ENCODE measurements around the gene CREB3.

The CREB3 gene

DNA sequence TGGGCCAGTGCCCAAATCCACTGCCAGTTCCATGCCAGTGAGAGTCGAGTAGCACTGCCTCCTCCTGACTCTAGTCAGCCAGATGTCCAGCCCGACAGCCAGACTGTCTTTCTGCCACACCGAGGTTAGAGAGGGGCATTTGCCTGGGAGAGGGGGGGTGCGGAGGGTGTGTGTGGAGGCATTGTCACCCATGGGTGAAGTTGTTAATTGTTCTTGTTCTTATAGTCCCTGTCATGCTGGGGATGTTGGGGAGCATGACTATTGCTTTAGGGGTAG is 17.7 kb downstream of the CREB3 start:
- DNase-seq, result no peak

DNA sequence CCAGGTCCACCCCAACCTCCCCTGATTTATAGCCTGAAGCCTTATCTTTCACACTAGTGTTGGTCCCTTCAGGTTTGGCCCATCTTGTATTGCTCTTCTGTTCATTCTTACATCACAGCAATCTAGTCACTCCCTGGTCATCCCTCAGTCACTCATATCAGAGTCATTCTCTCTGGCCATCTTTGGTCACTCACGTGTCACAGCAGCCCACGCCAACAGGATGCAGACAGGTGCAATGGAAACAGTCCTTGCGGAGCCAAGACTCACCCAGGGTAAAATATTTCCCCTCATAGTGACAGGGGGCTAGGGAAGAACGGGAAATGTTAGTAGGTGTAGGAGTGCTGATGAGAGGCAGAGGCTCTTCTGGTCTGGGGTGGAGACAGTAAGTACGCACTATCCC is 21.0 kb downstream of the CREB3 start:
- no peak for DNase-seq

GRCh38 chr9:35754264-35754663 is 21.8 kb downstream of the CREB3 start, which contains the start of gene MSMP:
Gene MSMP (minus strand): TSS chr9:35754276. CDS start chr9:35754129, 147 bp downstream.
- no peak for DNase-seq

- DNase-seq, result no peak
These were observed 22.6 kb downstream of the CREB3 start for GRCh38 chr9:35755071-35755470.

- DNase-seq, result peak; percentile 61 to 82
These were observed 24.1 kb downstream of the CREB3 start for GRCh38 chr9:35756275-35757225.

- peak; percentile 50 to 73 for DNase-seq
These were observed 24.9 kb downstream of the CREB3 start for GRCh38 chr9:35757226-35757891.

- no peak for DNase-seq
These were observed 25.4 kb downstream of the CREB3 start for GRCh38 chr9:35757892-35758275.

GRCh38 chr9:35758475-35759050 is 26.1 kb downstream of the CREB3 start:
- DNase-seq, result no peak

- no peak for DNase-seq
These were observed 27.3 kb downstream of the CREB3 start for GRCh38 chr9:35759795-35760194.

DNA sequence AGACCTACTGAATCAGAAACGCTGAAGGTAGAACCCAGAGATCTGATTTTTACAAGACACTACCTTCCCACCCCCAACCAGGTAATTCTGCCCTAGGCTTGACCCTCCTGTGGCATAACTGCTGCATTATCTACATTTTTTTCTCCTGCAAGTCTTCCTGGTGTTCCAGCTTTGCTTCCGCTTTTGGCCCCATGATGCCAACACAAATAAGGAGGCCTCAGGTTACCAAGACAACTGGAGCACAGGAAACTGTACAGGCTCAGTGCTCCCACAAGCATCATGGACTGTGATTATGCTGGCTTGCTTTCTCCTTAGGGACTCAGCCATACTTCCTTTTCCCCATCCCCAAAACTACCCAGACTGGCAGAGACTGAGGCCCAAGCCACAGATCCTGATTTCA is 28.2 kb downstream of the CREB3 start:
- no peak for DNase-seq

GRCh38 chr9:35763181-35763580 is 30.7 kb downstream of the CREB3 start:
- no peak for DNase-seq

- DNase-seq, result no peak
These were observed 31.3 kb downstream of the CREB3 start for GRCh38 chr9:35763803-35764202.

- DNase-seq, result no peak
These were observed 34.5 kb downstream of the CREB3 start for GRCh38 chr9:35766997-35767396.

- no peak for DNase-seq
These were observed 35.0 kb downstream of the CREB3 start for GRCh38 chr9:35767458-35767857.

DNA sequence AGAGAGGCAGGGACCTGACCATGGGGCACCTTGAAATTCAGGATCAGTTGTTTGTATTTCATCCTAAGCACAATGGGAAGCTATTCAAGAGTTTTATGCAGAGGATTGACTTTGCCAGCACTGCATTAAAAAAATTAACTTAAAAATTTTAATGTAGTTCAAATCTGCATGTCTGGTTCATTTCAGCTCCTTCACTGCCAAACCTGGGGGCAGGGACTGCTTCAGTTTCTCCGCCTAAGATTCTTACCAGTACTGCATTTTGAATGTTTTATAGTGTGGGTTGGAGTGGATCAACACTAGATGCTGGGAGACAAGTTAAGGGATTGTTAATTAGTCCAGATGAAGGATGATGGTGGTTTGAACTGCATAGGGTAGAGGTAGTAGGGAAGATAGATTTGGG is 37.3 kb downstream of the CREB3 start:
- no peak for DNase-seq

- no peak for DNase-seq
These were observed 38.6 kb downstream of the CREB3 start for GRCh38 chr9:35771075-35771433.

GRCh38 chr9:35771534-35771933 is 39.1 kb downstream of the CREB3 start:
- no peak for DNase-seq

- no peak for DNase-seq
These were observed 39.5 kb downstream of the CREB3 start for GRCh38 chr9:35771943-35772342.

- DNase-seq, result peak in 1 of 2 experiments; percentile 54
These were observed 42.6 kb downstream of the CREB3 start for GRCh38 chr9:35774907-35775635.

- peak in 1 of 2 experiments; percentile 68 for DNase-seq
These were observed 43.6 kb downstream of the CREB3 start for GRCh38 chr9:35776018-35776417.

DNA sequence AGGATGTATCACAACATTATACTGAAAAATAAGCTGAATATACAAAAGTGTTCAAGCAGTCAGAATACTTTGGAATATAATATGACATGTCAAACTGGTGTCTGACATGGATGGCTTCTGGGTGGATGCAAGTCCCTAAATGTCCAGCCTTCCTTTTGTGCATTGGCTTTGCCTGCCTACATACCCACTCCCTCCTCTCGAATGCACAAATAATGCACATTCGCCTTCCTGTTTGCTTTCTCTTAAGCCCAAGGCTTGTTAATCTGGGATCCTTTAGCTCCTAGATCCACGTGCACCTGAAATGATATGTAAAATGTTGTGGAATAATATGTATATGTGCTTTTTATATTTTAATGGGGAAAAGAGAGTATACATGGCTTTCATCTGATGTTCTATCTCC is 46.0 kb downstream of the CREB3 start:
- DNase-seq, result no peak

GRCh38 chr9:35781066-35781465 is 48.6 kb downstream of the CREB3 start:
- no peak for DNase-seq

DNA sequence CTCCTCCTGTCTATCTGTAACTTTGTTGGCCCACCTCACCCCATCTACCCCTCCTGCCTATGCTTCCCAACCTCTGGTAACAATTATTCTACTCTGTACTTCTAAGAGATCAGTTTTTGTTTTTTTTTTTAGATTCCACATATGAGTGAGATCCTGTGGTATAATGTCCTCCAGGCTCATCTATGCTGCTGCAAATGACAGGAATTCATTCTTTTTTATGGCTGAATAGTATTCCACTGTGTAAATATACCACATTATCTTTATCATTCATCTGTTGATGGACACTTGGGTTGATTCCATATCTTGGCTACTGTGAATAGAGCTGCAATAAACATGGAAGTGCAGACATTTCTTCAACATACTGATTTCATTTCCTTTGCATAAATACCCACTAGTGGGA is 51.0 kb downstream of the CREB3 start:
- DNase-seq, result no peak
